Smooth muscle cell (in vitro differentiated cells): ENCODE measurements around the gene CD163L1. TPM values are rescaled to one million over a fixed set of nuclear protein-coding genes. Genes with fewer than 3 reads are reported as not detected.

Source experiments
- DNase-seq: peaks from one replicate; lab custom pipeline; 2025; ENCODE audit not compliant: unreplicated experiment; lab: John Stamatoyannopoulos, UW
- H2AFZ ChIP-seq: fragments of 200-600 bp; sonication (generic); 2 replicates; pipeline ENCODE4 v1.6.0; 2016; ENCODE audit warnings: antibody characterized with exemption, low read depth, mild to moderate bottlenecking
- H3F3A ChIP-seq: fragments of 200-600 bp; sonication (generic); 2 replicates; pipeline ENCODE4 v1.6.0; 2017; ENCODE audit warnings: antibody characterized with exemption, low read depth
- H3K27ac ChIP-seq: fragments of 200-600 bp; sonication (generic); 2 replicates; pipeline ENCODE4 v1.5.1; 2016; ENCODE audit warnings: low read depth, mild to moderate bottlenecking
- H3K27me3 ChIP-seq: fragments of 200-600 bp; sonication (generic); 2 replicates; pipeline ENCODE4 v1.6.1; 2016; ENCODE audit warnings: low read depth, mild to moderate bottlenecking
- H3K36me3 ChIP-seq: fragments of 200-600 bp; sonication (generic); 2 replicates; pipeline ENCODE4 v1.5.1; 2016; ENCODE audit warnings: low read depth
- H3K4me1 ChIP-seq: fragments of 200-600 bp; sonication (generic); 2 replicates; pipeline ENCODE4 v1.5.1; 2016; ENCODE audit warnings: low read depth
- H3K4me2 ChIP-seq: fragments of 200-600 bp; sonication (generic); 2 replicates; pipeline ENCODE4 v1.6.0; 2016; ENCODE audit warnings: mild to moderate bottlenecking
- H3K4me3 ChIP-seq: fragments of 200-600 bp; sonication (generic); 2 replicates; pipeline ENCODE4 v1.5.1; 2016; ENCODE audit warnings: mild to moderate bottlenecking
- H3K79me2 ChIP-seq: fragments of 200-600 bp; sonication (generic); 2 replicates; pipeline ENCODE4 v1.6.0; 2016; ENCODE audit warnings: low read depth, mild to moderate bottlenecking
- H3K9ac ChIP-seq: fragments of 200-600 bp; sonication (generic); 2 replicates; pipeline ENCODE4 v1.6.0; 2016; ENCODE audit warnings: low read depth
- H3K9me3 ChIP-seq: fragments of 200-600 bp; sonication (generic); replicated peaks from 2 replicates; pipeline ENCODE4 v1.5.1; 2016; ENCODE audit warnings: low read depth
- H4K20me1 ChIP-seq: fragments of 200-600 bp; sonication (generic); 2 replicates; pipeline ENCODE4 v1.6.0; 2016; ENCODE audit warnings: low read depth
- WGBS: methylation state at CpG from one replicate; pipeline ENCODE4 v1.1.7; 2016; ENCODE audit warnings: low lambda C conversion rate; 5-methylcytosine and 5-hydroxymethylcytosine counted together
- polyA plus RNA-seq: library from polyadenylated mRNA; unstranded; fragments of >200 nt; fragmentation: Nextera tagmentation; extraction: Ambion mirVana; gene quantifications from 2 replicates; pipeline ENCODE4 v1.2.1, GENCODE V29; 2016
- total RNA-seq: library from RNA; depleted of rRNA; stranded (reverse); fragments of >200 nt; gene quantifications from 2 replicates; pipeline ENCODE4 v1.2.3, GENCODE V29; 2014
- TF ChIP-seq, protein P1 (sequence below): fragments of 200-600 bp; sonication (generic); IDR thresholded peaks from 2 replicates; pipeline ENCODE4 v1.5.1; 2017; ENCODE audit warnings: borderline replicate concordance, mild to moderate bottlenecking, antibody characterized with exemption; ENCODE audit not compliant: insufficient read depth, poor library complexity, severe bottlenecking

The CD163L1 gene
- total and polyA plus RNA-seq, 2 experiments from 2014 or later = 0.72 to 1.1 TPM

DNA sequence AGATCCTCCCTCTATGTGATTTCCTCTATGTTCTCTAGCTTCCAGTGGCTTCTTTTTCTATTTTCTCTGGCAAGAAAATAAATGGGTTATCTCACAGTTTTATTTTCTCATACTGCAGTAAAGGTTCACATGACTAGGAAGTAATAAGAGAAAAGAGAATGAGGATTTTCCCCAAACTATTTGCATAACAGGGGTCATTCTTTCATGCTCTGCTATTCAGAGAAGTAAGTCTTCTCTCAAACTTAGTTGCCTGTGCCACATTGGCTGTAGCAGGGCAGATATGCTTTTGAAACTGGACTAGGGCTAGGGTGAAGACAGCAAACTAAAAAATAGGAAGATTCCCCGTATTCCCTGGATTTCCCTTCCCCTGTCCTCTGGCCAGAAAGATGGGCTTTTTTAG lies 82.7 kb downstream of the CD163L1 start:
- H3K79me2 ChIP-seq = no peaks in the 10 kb centered on the region
- H3K27me3 ChIP-seq = no peaks in the 10 kb centered on the region
- no peaks in the 10 kb centered on the region for H3K4me1 ChIP-seq
- no peaks in the 10 kb centered on the region for H3F3A ChIP-seq
- no peaks in the 10 kb centered on the region for H3K9me3 ChIP-seq
- WGBS = 82% methylated on average over 1 of the region's 1 CpG
- no peak overlapping the region for H3K27ac ChIP-seq
- no peak for DNase-seq
- H2AFZ ChIP-seq = no peak overlapping the region
- H4K20me1 ChIP-seq = no peaks in the 10 kb centered on the region
- no peaks in the 10 kb centered on the region for H3K36me3 ChIP-seq
- TF ChIP-seq, protein P1, sequence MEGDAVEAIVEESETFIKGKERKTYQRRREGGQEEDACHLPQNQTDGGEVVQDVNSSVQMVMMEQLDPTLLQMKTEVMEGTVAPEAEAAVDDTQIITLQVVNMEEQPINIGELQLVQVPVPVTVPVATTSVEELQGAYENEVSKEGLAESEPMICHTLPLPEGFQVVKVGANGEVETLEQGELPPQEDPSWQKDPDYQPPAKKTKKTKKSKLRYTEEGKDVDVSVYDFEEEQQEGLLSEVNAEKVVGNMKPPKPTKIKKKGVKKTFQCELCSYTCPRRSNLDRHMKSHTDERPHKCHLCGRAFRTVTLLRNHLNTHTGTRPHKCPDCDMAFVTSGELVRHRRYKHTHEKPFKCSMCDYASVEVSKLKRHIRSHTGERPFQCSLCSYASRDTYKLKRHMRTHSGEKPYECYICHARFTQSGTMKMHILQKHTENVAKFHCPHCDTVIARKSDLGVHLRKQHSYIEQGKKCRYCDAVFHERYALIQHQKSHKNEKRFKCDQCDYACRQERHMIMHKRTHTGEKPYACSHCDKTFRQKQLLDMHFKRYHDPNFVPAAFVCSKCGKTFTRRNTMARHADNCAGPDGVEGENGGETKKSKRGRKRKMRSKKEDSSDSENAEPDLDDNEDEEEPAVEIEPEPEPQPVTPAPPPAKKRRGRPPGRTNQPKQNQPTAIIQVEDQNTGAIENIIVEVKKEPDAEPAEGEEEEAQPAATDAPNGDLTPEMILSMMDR = no peak
- H3K9ac ChIP-seq = no peak overlapping the region
- H3K4me3 ChIP-seq = no peak overlapping the region
- H3K4me2 ChIP-seq = no peak overlapping the region

DNA sequence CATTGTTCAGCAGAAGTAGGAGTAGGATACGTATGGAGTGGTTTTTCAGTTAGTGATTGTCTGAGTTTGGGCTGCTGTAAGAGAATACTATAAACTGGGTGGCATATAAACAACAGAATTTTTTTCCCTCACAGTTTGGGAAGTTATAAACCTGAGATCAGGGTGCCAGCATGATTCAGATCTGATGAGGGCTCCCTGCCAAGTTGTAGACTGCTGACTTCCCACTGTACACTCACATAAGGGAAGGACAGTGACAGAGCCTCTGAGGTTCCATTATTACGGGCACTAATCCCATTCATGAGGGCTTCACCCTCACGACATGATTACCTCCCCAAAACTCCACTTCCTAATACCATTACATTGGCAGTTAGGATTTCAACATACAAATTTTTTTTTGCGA lies 89.4 kb downstream of the CD163L1 start:
- no peaks in the 10 kb centered on the region for H3K79me2 ChIP-seq
- H4K20me1 ChIP-seq = no peaks in the 10 kb centered on the region
- H3K27ac ChIP-seq = no peak overlapping the region
- H3K9me3 ChIP-seq = no peaks in the 10 kb centered on the region
- H3K36me3 ChIP-seq = no peaks in the 10 kb centered on the region
- no peak overlapping the region for H3K9ac ChIP-seq
- no peaks in the 10 kb centered on the region for H3K27me3 ChIP-seq
- no peak overlapping the region for H2AFZ ChIP-seq
- WGBS = 95% methylated on average over 4 of the region's 4 CpGs
- TF ChIP-seq, protein P1 = no peak
- no peak for DNase-seq
- H3K4me3 ChIP-seq = no peak overlapping the region
- no peaks in the 10 kb centered on the region for H3F3A ChIP-seq
- no peak overlapping the region for H3K4me2 ChIP-seq
- no peaks in the 10 kb centered on the region for H3K4me1 ChIP-seq

DNA sequence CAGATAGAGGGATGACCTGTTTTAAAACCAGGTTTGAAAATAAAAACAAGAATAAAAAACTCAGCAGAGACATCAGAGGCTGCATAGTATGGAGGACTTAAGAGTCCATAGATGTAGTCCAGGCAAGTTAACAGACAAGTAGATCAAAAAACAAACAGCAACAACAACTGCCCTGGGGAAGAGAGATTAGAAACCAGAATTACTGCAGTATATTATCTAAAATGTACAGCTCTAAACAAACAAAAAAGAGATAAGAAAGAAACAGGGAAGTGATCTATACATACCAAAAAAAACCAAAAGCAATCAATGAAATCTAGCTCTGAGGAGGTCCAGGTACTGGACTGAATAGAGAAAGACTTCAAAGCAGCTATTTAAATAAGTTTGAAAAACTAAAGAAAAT lies 91.3 kb downstream of the CD163L1 start:
- H3K9me3 ChIP-seq = no peaks in the 10 kb centered on the region
- no peaks in the 10 kb centered on the region for H3F3A ChIP-seq
- H3K9ac ChIP-seq = no peak overlapping the region
- no peak overlapping the region for H3K27ac ChIP-seq
- no peaks in the 10 kb centered on the region for H4K20me1 ChIP-seq
- H3K4me1 ChIP-seq = no peaks in the 10 kb centered on the region
- no peaks in the 10 kb centered on the region for H3K79me2 ChIP-seq
- no peaks in the 10 kb centered on the region for H3K36me3 ChIP-seq
- TF ChIP-seq, protein P1 = no peak
- H3K27me3 ChIP-seq = no peaks in the 10 kb centered on the region
- H2AFZ ChIP-seq = no peak overlapping the region
- no peak overlapping the region for H3K4me2 ChIP-seq
- no peak overlapping the region for H3K4me3 ChIP-seq
- DNase-seq = no peak

DNA sequence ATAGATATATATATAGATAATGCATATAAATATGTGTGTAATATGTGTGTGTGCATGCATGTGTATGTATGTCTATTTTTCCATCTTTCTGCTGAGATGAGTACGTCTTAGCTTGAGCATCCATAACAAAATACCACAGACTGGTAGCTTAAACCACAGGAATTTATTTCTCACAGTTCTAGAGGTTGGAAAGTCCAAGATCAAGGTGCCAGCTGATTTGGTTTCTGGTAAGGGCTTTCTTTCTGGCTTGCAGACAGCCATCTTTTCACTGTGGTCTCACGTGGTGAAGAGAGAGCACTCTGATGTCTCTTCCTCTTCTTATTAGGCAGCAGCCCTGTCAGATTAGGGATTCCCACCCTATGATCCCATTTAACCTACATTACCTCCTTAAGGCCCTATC lies 92.8 kb downstream of the CD163L1 start:
- TF ChIP-seq, protein P1 = no peak
- no peak overlapping the region for H3K9ac ChIP-seq
- WGBS = 60% methylated on average over 2 of the region's 2 CpGs
- no peak overlapping the region for H3K4me3 ChIP-seq
- no peak overlapping the region for H3K27ac ChIP-seq
- no peak overlapping the region for H3K4me2 ChIP-seq
- H3K27me3 ChIP-seq = no peaks in the 10 kb centered on the region
- no peaks in the 10 kb centered on the region for H3K9me3 ChIP-seq
- H4K20me1 ChIP-seq = no peaks in the 10 kb centered on the region
- no peak for DNase-seq
- no peaks in the 10 kb centered on the region for H3F3A ChIP-seq
- H2AFZ ChIP-seq = no peak overlapping the region
- no peaks in the 10 kb centered on the region for H3K36me3 ChIP-seq
- H3K4me1 ChIP-seq = no peaks in the 10 kb centered on the region
- H3K79me2 ChIP-seq = no peaks in the 10 kb centered on the region
